GM12878 (cell line): ENCODE measurements around the gene WWOX. TPM values are rescaled to one million over a fixed set of nuclear protein-coding genes. Genes with fewer than 3 reads are reported as not detected.

Experiments
- ATAC-seq: fragments of 200-7000 bp; cut with Tn5 transposase; 3 replicates; pipeline ENCODE4 v1.9.1; 2020; ENCODE audit warnings: mild to moderate bottlenecking, moderate library complexity
- BruUV-seq: library from RNA; stranded (reverse); fragments of 400-500 nt; replicated peaks from 2 replicates; lab custom pipeline; 2021; lab: Mats Ljungman, UMichigan
- CTCF ChIA-PET: fragments of 300-600 bp; sonication (Branson Sonifier 250); formaldehyde crosslinking; extraction: SDS; loops from one replicate; lab custom pipeline; 2021; ENCODE audit warnings: inconsistent platforms; lab: Yijun Ruan, JAX
- POLR2A ChIA-PET: fragments of 350-600 bp; formaldehyde crosslinking; extraction: SDS; loops from one replicate; lab custom pipeline; 2021; ENCODE audit warnings: inconsistent platforms; lab: Charles Lee
- RAD21 ChIA-PET: fragments of 300-600 bp; sonication (Branson Sonifier 250); formaldehyde crosslinking; loops from one replicate; lab custom pipeline; 2023; ENCODE audit warnings: antibody characterized with exemption; ENCODE audit not compliant: unreplicated experiment; lab: Charles Lee
- SMC1A ChIA-PET: fragments of 300-600 bp; sonication (Branson Sonifier 250); formaldehyde crosslinking; loops from one replicate; lab custom pipeline; 2023; ENCODE audit not compliant: unreplicated experiment, uncharacterized antibody; lab: Charles Lee
- DNase-seq: peaks from one replicate; pipeline ENCODE4 v3.0.0-alpha.2; 2011; ENCODE audit warnings: low read depth, low spot score
- FAIRE-seq: peaks from 3 replicates; lab custom pipeline; 2011; peaks lifted over from hg19 to GRCh38; lab: Jason Lieb, UNC
- H2AFZ ChIP-seq: 2 replicates; pipeline ENCODE4 v1.6.0; 2011; ENCODE audit warnings: low read depth, low read length, control low read depth; ENCODE audit not compliant: control insufficient read depth
- H3K27ac ChIP-seq: 2 replicates; pipeline ENCODE4 v1.5.1; 2011; ENCODE audit warnings: control low read depth; ENCODE audit not compliant: control insufficient read depth, insufficient read depth
- H3K27me3 ChIP-seq, 2 experiments: replicated peaks in 1 of 2; 2 replicates each; pipeline versions ENCODE4 v1.6.0 to v1.6.1; 2011; ENCODE audit warnings: low read length in 1 of 2; ENCODE audit not compliant: control insufficient read depth in 2 of 2, insufficient read depth in 2 of 2
- H3K36me3 ChIP-seq, 2 experiments: 2 replicates each; pipeline ENCODE4 v1.5.1; 2011; ENCODE audit warnings: low read length in 1 of 2; ENCODE audit not compliant: control insufficient read depth in 2 of 2, insufficient read depth in 2 of 2
- H3K4me1 ChIP-seq: 2 replicates; pipeline ENCODE4 v1.6.1; 2011; ENCODE audit warnings: mild to moderate bottlenecking, low read length, moderate library complexity, mixed read lengths; ENCODE audit not compliant: control insufficient read depth, insufficient read depth
- H3K4me2 ChIP-seq: 2 replicates; pipeline ENCODE4 v1.6.0; 2011; ENCODE audit warnings: control low read depth; ENCODE audit not compliant: control insufficient read depth, insufficient read depth
- H3K4me3 ChIP-seq: fragments of 200-600 bp; sonication (generic); 2 replicates; pipeline ENCODE4 v1.5.1; 2016
- H3K79me2 ChIP-seq: 2 replicates; pipeline ENCODE4 v1.6.0; 2011; ENCODE audit warnings: low read length; ENCODE audit not compliant: control insufficient read depth, insufficient read depth
- H3K9ac ChIP-seq: 2 replicates; pipeline ENCODE4 v1.8.0; 2011; ENCODE audit warnings: low read length, control low read depth, mixed read lengths; ENCODE audit not compliant: control insufficient read depth, insufficient read depth
- H3K9me3 ChIP-seq: replicated peaks from 3 replicates; pipeline ENCODE4 v1.5.1; 2011; ENCODE audit warnings: mild to moderate bottlenecking, low read length; ENCODE audit not compliant: control insufficient read depth, insufficient read depth
- H4K20me1 ChIP-seq: 2 replicates; pipeline ENCODE4 v1.6.0; 2011; ENCODE audit not compliant: control insufficient read depth, insufficient read depth
- BACH1 ChIP-seq: fragments of 450-650 bp; IDR thresholded peaks from 2 replicates; pipeline ENCODE4 v1.6.1; 2017; ENCODE audit warnings: mild to moderate bottlenecking, borderline replicate concordance
- BRCA1 ChIP-seq: IDR thresholded peaks from 2 replicates; pipeline ENCODE4 v1.6.1; 2011; ENCODE audit warnings: low read depth, low read length, improper control_type of control experiment
- CREB1 ChIP-seq: IDR thresholded peaks from 2 replicates; pipeline ENCODE4 v1.6.1; 2012; ENCODE audit warnings: low read depth, mild to moderate bottlenecking, inconsistent platforms
- EED ChIP-seq: sonication (generic); IDR thresholded peaks from 2 replicates; pipeline ENCODE4 v1.6.1; 2016; ENCODE audit warnings: antibody characterized with exemption, low read depth
- ESRRA ChIP-seq: IDR thresholded peaks from 2 replicates; pipeline ENCODE4 v1.6.1; 2012; ENCODE audit warnings: mild to moderate bottlenecking, low read length, improper control_type of control experiment
- HDAC6 ChIP-seq: fragments of 200-600 bp; sonication (generic); IDR thresholded peaks from one replicate; pipeline ENCODE4 v1.8.0; 2017; ENCODE audit warnings: antibody characterized with exemption; ENCODE audit not compliant: unreplicated experiment
- MYB ChIP-seq: fragments of 150-350 bp; IDR thresholded peaks from 2 replicates; pipeline ENCODE4 v1.6.1; 2014; ENCODE audit warnings: mild to moderate bottlenecking, low read depth, low read length, borderline replicate concordance
- RB1 ChIP-seq: fragments of 450-650 bp; formaldehyde crosslinking; IDR thresholded peaks from 2 replicates; pipeline ENCODE4 v1.6.1; 2017; ENCODE audit warnings: mild to moderate bottlenecking, borderline replicate concordance
- RUNX3 ChIP-seq: IDR thresholded peaks from 2 replicates; pipeline ENCODE4 v1.6.1; 2012; ENCODE audit warnings: low read length, inconsistent platforms
- SMARCA5 ChIP-seq: fragments of 450-650 bp; IDR thresholded peaks from 2 replicates; pipeline ENCODE4 v1.6.1; 2017; ENCODE audit warnings: mild to moderate bottlenecking
- SREBF2 ChIP-seq: IDR thresholded peaks from 2 replicates; pipeline ENCODE4 v1.6.1; 2012; ENCODE audit warnings: mild to moderate bottlenecking, low read length
- SRF ChIP-seq, 2 experiments: IDR thresholded peaks; 2 replicates each; pipeline ENCODE4 v1.6.1; 2011; ENCODE audit warnings: low read depth in 2 of 2, low read length in 2 of 2, mild to moderate bottlenecking in 1 of 2, moderate library complexity in 1 of 2
- YBX1 ChIP-seq: fragments of 450-650 bp; IDR thresholded peaks from 2 replicates; pipeline ENCODE4 v1.6.1; 2016; ENCODE audit warnings: antibody characterized with exemption
- WGBS: methylation state at CpG from one replicate; pipeline ENCODE4 v1.1.6; 2016; ENCODE audit warnings: low lambda C conversion rate; ENCODE audit not compliant: insufficient replicate concordance, insufficient coverage; ENCODE audit errors: missing lambda C conversion rate; 5-methylcytosine and 5-hydroxymethylcytosine counted together
- in situ Hi-C: fragments of 300-500 bp; cut with MboI; formaldehyde crosslinking; loops from 9 replicates; pipeline ENCODE4 v1.14.3; 2018; ENCODE audit warnings: mixed read lengths
- intact Hi-C: fragments of 100-400 bp; cut with micrococcal nuclease; formaldehyde crosslinking; loops from one replicate; pipeline ENCODE4 v1.14.2; 2022; ENCODE audit not compliant: unreplicated experiment
- polyA plus RNA-seq, 11 experiments: library from polyadenylated mRNA; depleted of rRNA in 4 of 11; unstranded in 6 of 11; stranded (reverse) in 5 of 11; fragments of >200 nt; fragmentation: Nextera tagmentation in 4 of 11; fragmentation: Illumina TruSeq in 1 of 11; extraction: Ambion mirVana in 4 of 11; extraction: Trizol in 1 of 11; gene quantifications; 1 replicate in 1 of 11; 2 replicates in 10 of 11; pipeline versions ENCODE4 v1.2.1 to v1.2.3, GENCODE V29; 2011 to 2016; ENCODE audit warnings: inconsistent platforms in 2 of 11, missing spikeins in 2 of 11, low read depth in 1 of 11
- total RNA-seq, 4 experiments: library from RNA; depleted of rRNA in 3 of 4; stranded (reverse); fragments of >200 nt in 3 of 4; fragmentation: Illumina TruSeq in 1 of 4; extraction: Trizol in 1 of 4; gene quantifications; 2 replicates each; pipeline versions ENCODE4 v1.2.1 to v1.2.3, GENCODE V29; 2013 to 2021

Gene WWOX
- total and polyA plus RNA-seq, 10 of the 15 experiments (the other 5 are each of a cell fraction or from before 2014, with no cell fraction given) = 2.8 to 24.4 (median 17.8) TPM

- BruUV-seq = no TSS peak
- in situ Hi-C loops = no loop called here
- Histone ChIP-seq H3K27me3 (no peaks in the 10 kb centered on the region), H3K4me1 (no peaks in the 10 kb centered on the region), H3K36me3 (no peaks in the 10 kb centered on the region), H2AFZ (no peak overlapping the region), H3K4me3 (no peak overlapping the region)
- intact Hi-C loops = no loop called here
- 25% methylated on average over 2 of the region's 2 CpGs for WGBS
- ChIA-PET RAD21 (no interaction called here), POLR2A (no interaction called here), SMC1A (no interaction called here), CTCF (no interaction called here)
- no peak for FAIRE-seq
- TF ChIP-seq SRF (IDR thresholded peaks at IDR 0.05; ENCODE audit: low read depth in 2 of 2, low read length in 2 of 2) = no peak
- TF ChIP-seq YBX1 = no peak
- no peak for TF ChIP-seq MYB
- no peak for TF ChIP-seq EED
- no peak for TF ChIP-seq SMARCA5
- TF ChIP-seq, all 136 proteins: peak for 0
- DNase-seq (no peak), ATAC-seq (no peak)
- no peaks in the 10 kb centered on the region for H3K9me3 ChIP-seq
- H3K27ac ChIP-seq = no peak overlapping the region
- no peaks in the 10 kb centered on the region; the same call in 1 of the 2 replicates for H4K20me1 ChIP-seq
- H3K9ac ChIP-seq = no peak overlapping the region
- H3K4me2 ChIP-seq = no peak overlapping the region
- H3K79me2 ChIP-seq = no peaks in the 10 kb centered on the region
Observed at GRCh38 chr16:78945336-78945735, 845.9 kb downstream of the WWOX start.

DNA sequence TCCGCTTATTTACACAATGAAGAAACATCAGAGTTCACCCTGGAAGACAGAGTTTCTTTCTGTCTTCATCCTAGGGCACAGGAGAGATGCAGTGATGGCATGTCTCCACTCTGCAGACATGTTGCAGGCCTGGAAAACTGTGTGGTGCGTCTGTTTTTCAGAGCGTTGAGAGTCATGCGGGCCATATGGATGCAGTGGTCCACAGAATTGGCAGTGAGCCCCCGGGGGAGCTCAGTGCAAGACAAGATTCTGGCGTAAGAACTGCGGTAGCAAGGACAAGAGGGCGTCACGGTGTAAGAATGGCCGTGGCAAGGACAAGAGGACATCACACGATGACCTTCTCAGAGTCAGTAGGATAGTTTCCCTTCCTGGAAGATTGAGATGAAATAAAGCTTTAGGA, 847.1 kb downstream of the WWOX start:
- H3K79me2 ChIP-seq = no peaks in the 10 kb centered on the region
- H3K36me3 ChIP-seq = no peaks in the 10 kb centered on the region
- H3K4me3 ChIP-seq = no peak overlapping the region
- intact Hi-C loops (no loop called here), in situ Hi-C loops (no loop called here)
- no peaks in the 10 kb centered on the region for H3K4me1 ChIP-seq
- RAD21 ChIA-PET = no interaction called here
- no peaks in the 10 kb centered on the region for H3K9me3 ChIP-seq
- POLR2A ChIA-PET = no interaction called here
- H3K27ac ChIP-seq = no peak overlapping the region
- no peaks in the 10 kb centered on the region for H3K27me3 ChIP-seq
- 61% methylated on average over 11 of the region's 11 CpGs for WGBS
- no peaks in the 10 kb centered on the region; the same call in 1 of the 2 replicates for H4K20me1 ChIP-seq
- CTCF ChIA-PET = no interaction called here
- H2AFZ ChIP-seq = no peak overlapping the region
- no peak for FAIRE-seq
- no peak for ATAC-seq
- no peak for DNase-seq
- no peak overlapping the region for H3K9ac ChIP-seq
- BruUV-seq = no TSS peak
- SMC1A ChIA-PET = no interaction called here
- no peak overlapping the region for H3K4me2 ChIP-seq
- no peak for TF ChIP-seq SREBF2
- no peak for TF ChIP-seq BRCA1
- TF ChIP-seq ESRRA = no peak
- TF ChIP-seq RUNX3 = no peak
- no peak for TF ChIP-seq RB1
- TF ChIP-seq HDAC6 = no peak
- TF ChIP-seq CREB1 = no peak
- TF ChIP-seq BACH1 = no peak
